ENCODE data around the gene SORT1.

Gene SORT1

GRCh38 chr1:109262231-109263055 is 135.3 kb downstream of the SORT1 start:
- Histone ChIP-seq H3K36me3 (ENCODE audit: control insufficient read depth, insufficient read depth, low read length, severe bottlenecking) (no peaks in the 10 kb centered on the region), H3K4me3 (ENCODE audit: low read length) (no peak overlapping the region), H3K9me3 (ENCODE audit: control insufficient read depth, low read length) (no peaks in the 10 kb centered on the region), H3K4me1 (ENCODE audit: control insufficient read depth, insufficient read depth, low read length) (peaks cover 2% of the 10 kb centered on the region), H3K27me3 (replicated peaks; ENCODE audit: control insufficient read depth, insufficient read depth, low read length) (peaks cover 11% of the 10 kb centered on the region), H3K9ac (ENCODE audit: low read length) (no peak overlapping the region)
- no peak for DNase-seq (ENCODE audit: low read depth)

GRCh38 chr1:109261578-109261977 is 136.1 kb downstream of the SORT1 start:
- Histone ChIP-seq H3K36me3 (ENCODE audit: control insufficient read depth, insufficient read depth, low read length, severe bottlenecking) (no peaks in the 10 kb centered on the region), H3K9me3 (ENCODE audit: control insufficient read depth, low read length) (no peaks in the 10 kb centered on the region), H3K9ac (ENCODE audit: low read length) (no peak overlapping the region), H3K4me3 (ENCODE audit: low read length) (no peak overlapping the region), H3K27me3 (replicated peaks; ENCODE audit: control insufficient read depth, insufficient read depth, low read length) (peaks cover 11% of the 10 kb centered on the region), H3K4me1 (ENCODE audit: control insufficient read depth, insufficient read depth, low read length) (no peaks in the 10 kb centered on the region)
- DNase-seq (ENCODE audit: low read depth) = no peak

GRCh38 chr1:109261006-109261405 is 136.7 kb downstream of the SORT1 start:
- Histone ChIP-seq H3K4me3 (ENCODE audit: low read length) (no peak overlapping the region), H3K27me3 (replicated peaks; ENCODE audit: control insufficient read depth, insufficient read depth, low read length) (peaks cover 16% of the 10 kb centered on the region), H3K4me1 (ENCODE audit: control insufficient read depth, insufficient read depth, low read length) (no peaks in the 10 kb centered on the region), H3K36me3 (ENCODE audit: control insufficient read depth, insufficient read depth, low read length, severe bottlenecking) (no peaks in the 10 kb centered on the region), H3K9ac (ENCODE audit: low read length) (no peak overlapping the region), H3K9me3 (ENCODE audit: control insufficient read depth, low read length) (no peaks in the 10 kb centered on the region)
- DNase-seq (ENCODE audit: low read depth) = no peak

GRCh38 chr1:109259674-109260557 is 137.8 kb downstream of the SORT1 start:
- H3K36me3 ChIP-seq (ENCODE audit: control insufficient read depth, insufficient read depth, low read length, severe bottlenecking) = no peaks in the 10 kb centered on the region
- no peak overlapping the region for H3K4me3 ChIP-seq (ENCODE audit: low read length)
- no peak for DNase-seq (ENCODE audit: low read depth)
- H3K9ac ChIP-seq (ENCODE audit: low read length) = no peak overlapping the region
- peaks cover 24% of the 10 kb centered on the region for H3K27me3 ChIP-seq (replicated peaks; ENCODE audit: control insufficient read depth, insufficient read depth, low read length)
- H3K9me3 ChIP-seq (ENCODE audit: control insufficient read depth, low read length) = no peaks in the 10 kb centered on the region
- no peaks in the 10 kb centered on the region for H3K4me1 ChIP-seq (ENCODE audit: control insufficient read depth, insufficient read depth, low read length)
